ENCODE measurements around the gene HDAC9. TPM values are rescaled to one million over a fixed set of nuclear protein-coding genes. Genes with fewer than 3 reads are reported as not detected.

Gene HDAC9
- total RNA-seq, 1 experiment from 2014 or later: 4.3 TPM

DNA sequence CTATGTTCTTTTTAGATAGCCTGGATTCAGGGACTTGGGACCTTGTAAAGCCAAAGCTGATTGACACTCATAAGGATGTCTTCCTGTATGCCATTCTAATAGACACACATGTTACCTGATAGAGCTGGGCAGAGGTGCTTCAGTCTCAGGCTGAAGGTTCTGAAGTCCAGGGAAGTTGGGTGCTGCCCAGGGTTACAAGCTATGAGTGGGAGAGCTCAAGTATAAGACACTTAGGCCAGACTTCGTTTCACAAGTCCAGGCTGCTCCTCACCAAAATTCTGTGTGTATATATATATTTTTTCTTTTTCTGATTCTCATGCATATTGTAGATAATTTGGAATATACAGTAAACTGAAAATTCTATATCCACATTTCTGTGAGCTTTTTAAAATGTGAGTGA, 144.2 kb downstream of the HDAC9 start:
- H3K4me3 ChIP-seq (replicated peaks in 1 of 2; ENCODE audit: low read depth in 1 of 2, low read length in 2 of 2): no peak overlapping the region
- no peaks in the 10 kb centered on the region for H3K9me3 ChIP-seq (ENCODE audit: control insufficient read depth in 1 of 2, insufficient read depth in 1 of 2, low read depth in 1 of 2, low read length in 2 of 2)
- H3K9me2 ChIP-seq (ENCODE audit: insufficient read depth): no peaks in the 10 kb centered on the region
- no peak overlapping the region for H3K4me2 ChIP-seq (ENCODE audit: low read length)
- CTCF ChIA-PET: no interaction called here
- no peaks in the 10 kb centered on the region for H3K36me3 ChIP-seq (ENCODE audit: control insufficient read depth in 1 of 2, insufficient read depth in 2 of 2, low read length in 2 of 2)
- no peak overlapping the region for H2AFZ ChIP-seq (ENCODE audit: low read depth, low read length, poor library complexity, severe bottlenecking)
- H3K79me2 ChIP-seq (ENCODE audit: insufficient read depth, low read length): no peaks in the 10 kb centered on the region
- H3K27ac ChIP-seq (ENCODE audit: low read depth, low read length): no peak overlapping the region
- DNase-seq (ENCODE audit: low read depth, low spot score) (no peak), ATAC-seq (no peak)
- H3K27me3 ChIP-seq (ENCODE audit: insufficient read depth, low read length): no peaks in the 10 kb centered on the region
- TF ChIP-seq SIN3A (IDR thresholded peaks at IDR 0.05; ENCODE audit: low read depth): no peak
- TF ChIP-seq, protein P1, sequence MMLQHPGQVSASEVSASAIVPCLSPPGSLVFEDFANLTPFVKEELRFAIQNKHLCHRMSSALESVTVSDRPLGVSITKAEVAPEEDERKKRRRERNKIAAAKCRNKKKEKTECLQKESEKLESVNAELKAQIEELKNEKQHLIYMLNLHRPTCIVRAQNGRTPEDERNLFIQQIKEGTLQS (IDR thresholded peaks at IDR 0.05): no peak
- no peak for TF ChIP-seq TCF7L2 (IDR thresholded peaks at IDR 0.05; ENCODE audit: borderline replicate concordance, extremely low read depth, insufficient read depth, insufficient read length)
- no peak for TF ChIP-seq EZH2 (IDR thresholded peaks at IDR 0.05)
- no peak for TF ChIP-seq CBX3 (IDR thresholded peaks at IDR 0.05; ENCODE audit: low read depth)
- TF ChIP-seq YY1 (IDR thresholded peaks at IDR 0.05; ENCODE audit: extremely low read depth, insufficient replicate concordance, low read depth, low read length): no peak
- TF ChIP-seq ELF1 (IDR thresholded peaks at IDR 0.05; ENCODE audit: borderline replicate concordance, low read depth): no peak
- no peak for TF ChIP-seq FOSL1 (IDR thresholded peaks at IDR 0.05; ENCODE audit: low read depth)
- TF ChIP-seq EZH2phosphoT487 (IDR thresholded peaks at IDR 0.05; ENCODE audit: borderline replicate concordance): no peak
- TF ChIP-seq, protein P2, sequence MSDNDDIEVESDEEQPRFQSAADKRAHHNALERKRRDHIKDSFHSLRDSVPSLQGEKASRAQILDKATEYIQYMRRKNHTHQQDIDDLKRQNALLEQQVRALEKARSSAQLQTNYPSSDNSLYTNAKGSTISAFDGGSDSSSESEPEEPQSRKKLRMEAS (IDR thresholded peaks at IDR 0.05): no peak
- no peak for TF ChIP-seq POLR2A (IDR thresholded peaks at IDR 0.05; ENCODE audit: borderline replicate concordance, extremely low read depth, insufficient read depth, insufficient read length)
- POLR2A ChIA-PET: no interaction called here
- no peaks in the 10 kb centered on the region for H4K20me1 ChIP-seq (ENCODE audit: insufficient read depth)
- intact Hi-C loops (cut with micrococcal nuclease): no loop called here
- no TSS peak for BruUV-seq (replicated peaks)
- H3K4me1 ChIP-seq (ENCODE audit: control insufficient read depth in 1 of 2, insufficient read depth in 2 of 2, low read length in 2 of 2): no peaks in the 10 kb centered on the region
- no peak overlapping the region for H3K9ac ChIP-seq (ENCODE audit: low read length)
- RAD21 ChIA-PET (ENCODE audit: low non-redundant PET in 1 of 2, low total read pairs in 2 of 2, uncharacterized antibody in 2 of 2, unreplicated experiment in 2 of 2): no interaction called here

DNA sequence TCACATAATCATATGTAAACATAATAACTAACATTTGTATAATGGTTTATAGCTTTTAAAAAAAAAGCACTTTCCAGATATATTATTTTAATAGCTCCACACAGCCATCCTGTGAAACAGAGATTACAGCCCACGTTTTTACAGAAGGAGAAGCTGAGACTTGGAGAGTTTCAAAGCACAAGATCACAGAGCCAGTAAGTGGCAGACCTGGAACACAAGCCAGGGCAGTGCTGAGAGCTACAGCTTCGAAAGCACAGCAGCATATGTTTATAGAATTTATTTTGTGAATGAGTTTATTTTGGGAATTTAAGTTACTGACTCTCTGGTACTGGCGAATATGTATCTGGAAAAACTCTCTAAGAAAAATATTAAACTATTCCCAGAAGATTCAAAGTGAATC, 149.4 kb downstream of the HDAC9 start:
- H3K9ac ChIP-seq (ENCODE audit: low read length): no peak overlapping the region
- ChIA-PET CTCF (interaction anchor here (1.4 kb wide), 1 partner anchor 21 kb away, joined by 3 read pairs; no protein-coding TSS in a partner anchor), RAD21 (ENCODE audit: low non-redundant PET in 1 of 2, low total read pairs in 2 of 2, uncharacterized antibody in 2 of 2, unreplicated experiment in 2 of 2) (no interaction called here), POLR2A (interaction anchor here (1.3 kb wide), 1 partner anchor 23 kb away, joined by 3 read pairs; no protein-coding TSS in a partner anchor)
- no peak overlapping the region for H3K4me2 ChIP-seq (ENCODE audit: low read length)
- H3K79me2 ChIP-seq (ENCODE audit: insufficient read depth, low read length): no peaks in the 10 kb centered on the region
- H4K20me1 ChIP-seq (ENCODE audit: insufficient read depth): no peaks in the 10 kb centered on the region
- no peaks in the 10 kb centered on the region for H3K9me3 ChIP-seq (ENCODE audit: control insufficient read depth in 1 of 2, insufficient read depth in 1 of 2, low read depth in 1 of 2, low read length in 2 of 2)
- intact Hi-C loops (cut with micrococcal nuclease): no loop called here
- H3K27ac ChIP-seq (ENCODE audit: low read depth, low read length): no peak overlapping the region
- TF ChIP-seq SIN3A (IDR thresholded peaks at IDR 0.05; ENCODE audit: low read depth) (no peak), EZH2 (IDR thresholded peaks at IDR 0.05) (no peak), CBX3 (IDR thresholded peaks at IDR 0.05; ENCODE audit: low read depth) (no peak), POLR2A (IDR thresholded peaks at IDR 0.05; ENCODE audit: borderline replicate concordance, extremely low read depth, insufficient read depth, insufficient read length) (no peak), CEBPB (IDR thresholded peaks at IDR 0.05; ENCODE audit: low read depth) (no peak)
- DNase-seq (ENCODE audit: low read depth, low spot score) (no peak), ATAC-seq (no peak)
- no peaks in the 10 kb centered on the region for H3K9me2 ChIP-seq (ENCODE audit: insufficient read depth)
- H2AFZ ChIP-seq (ENCODE audit: low read depth, low read length, poor library complexity, severe bottlenecking): no peak overlapping the region
- no TSS peak for BruUV-seq (replicated peaks)
- H3K4me3 ChIP-seq (replicated peaks in 1 of 2; ENCODE audit: low read depth in 1 of 2, low read length in 2 of 2): no peak overlapping the region
- H3K4me1 ChIP-seq (ENCODE audit: control insufficient read depth in 1 of 2, insufficient read depth in 2 of 2, low read length in 2 of 2): no peaks in the 10 kb centered on the region
- H3K27me3 ChIP-seq (ENCODE audit: insufficient read depth, low read length): no peaks in the 10 kb centered on the region
- H3K36me3 ChIP-seq (ENCODE audit: control insufficient read depth in 1 of 2, insufficient read depth in 2 of 2, low read length in 2 of 2): no peaks in the 10 kb centered on the region
